ENCODE results near the gene SPAG8.

Gene SPAG8

DNA sequence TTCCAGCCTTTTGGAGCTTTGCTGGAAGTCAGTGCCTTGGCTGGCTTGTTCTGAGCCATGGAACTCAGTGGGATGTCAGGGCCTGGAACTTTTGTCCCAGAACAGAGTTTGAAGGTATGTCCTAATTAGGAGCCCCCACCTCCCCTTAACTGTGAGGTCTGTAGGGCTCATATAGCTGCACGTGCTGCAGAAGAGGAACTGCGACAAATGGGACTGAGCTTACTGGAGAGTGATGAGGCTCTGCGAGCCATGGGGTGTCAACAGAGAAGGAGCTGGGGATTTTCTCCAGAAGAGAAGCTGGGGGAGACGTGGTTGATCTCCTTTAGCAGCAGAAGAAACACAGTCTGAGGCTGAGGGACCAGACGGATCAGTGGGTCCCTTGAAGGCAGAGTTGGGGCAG, 27.9 kb upstream of the SPAG8 start:
- DNase-seq: no peak

DNA sequence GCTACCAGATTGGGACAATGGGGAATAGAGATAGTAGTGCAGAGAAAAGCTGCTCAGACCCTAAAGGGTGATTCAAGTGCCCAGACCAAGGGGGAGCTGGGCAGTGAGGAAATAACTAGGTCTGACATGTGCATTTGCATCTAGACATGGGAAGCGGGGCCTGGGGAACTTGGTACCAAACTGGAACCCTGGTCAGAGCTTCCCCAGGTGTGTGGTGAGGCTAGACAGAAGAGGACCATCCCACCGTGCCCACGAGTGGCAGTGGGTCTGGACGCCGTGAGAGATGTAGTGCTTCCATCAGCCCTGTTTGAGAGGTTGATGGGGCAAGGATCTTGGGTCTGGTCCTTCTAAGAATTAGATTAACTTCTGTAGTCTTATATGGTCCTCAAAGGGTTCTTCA, 24.5 kb upstream of the SPAG8 start:
- DNase-seq: no peak

DNA sequence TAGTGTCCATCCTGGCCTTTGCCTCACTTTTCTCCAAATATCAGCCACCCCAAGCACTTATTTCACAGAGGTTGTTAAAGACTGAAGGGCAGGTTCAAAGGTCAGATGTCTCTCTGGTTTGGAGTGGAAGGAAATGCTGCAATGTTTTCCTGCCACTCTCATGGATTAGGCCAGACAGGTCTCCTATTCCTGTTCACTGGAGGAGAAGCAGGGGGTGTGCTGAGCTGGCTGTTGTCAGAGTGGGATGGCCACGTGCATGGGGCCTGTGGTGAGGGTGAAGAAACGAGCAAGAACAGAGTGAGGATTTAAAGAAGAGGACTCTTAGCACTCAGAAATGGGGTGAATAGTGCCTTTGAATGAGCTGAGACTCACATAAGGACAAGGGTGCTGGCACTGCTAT, 23.7 kb upstream of the SPAG8 start:
- no peak for DNase-seq

DNA sequence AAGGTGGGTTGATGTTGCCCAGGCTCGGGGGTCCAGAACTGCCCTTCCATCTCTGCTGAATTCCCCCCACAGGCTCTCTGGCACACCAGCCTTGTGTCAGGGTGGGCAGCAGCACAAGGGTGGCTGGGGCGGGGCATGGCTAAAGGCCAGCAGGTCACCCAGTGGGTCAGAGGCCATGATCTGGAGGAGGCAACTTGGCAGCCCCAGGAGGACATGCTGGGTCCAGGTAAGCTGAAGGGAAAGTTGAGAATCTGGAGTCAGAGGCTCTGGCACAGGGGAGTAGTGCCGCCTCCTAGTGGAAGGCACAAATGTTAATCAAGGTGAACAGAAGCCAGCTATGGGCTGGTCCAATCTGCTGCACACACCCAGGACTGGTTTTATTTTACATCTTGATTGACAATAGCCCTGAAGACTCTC, 23.2 kb upstream of the SPAG8 start:
- DNase-seq: no peak

DNA sequence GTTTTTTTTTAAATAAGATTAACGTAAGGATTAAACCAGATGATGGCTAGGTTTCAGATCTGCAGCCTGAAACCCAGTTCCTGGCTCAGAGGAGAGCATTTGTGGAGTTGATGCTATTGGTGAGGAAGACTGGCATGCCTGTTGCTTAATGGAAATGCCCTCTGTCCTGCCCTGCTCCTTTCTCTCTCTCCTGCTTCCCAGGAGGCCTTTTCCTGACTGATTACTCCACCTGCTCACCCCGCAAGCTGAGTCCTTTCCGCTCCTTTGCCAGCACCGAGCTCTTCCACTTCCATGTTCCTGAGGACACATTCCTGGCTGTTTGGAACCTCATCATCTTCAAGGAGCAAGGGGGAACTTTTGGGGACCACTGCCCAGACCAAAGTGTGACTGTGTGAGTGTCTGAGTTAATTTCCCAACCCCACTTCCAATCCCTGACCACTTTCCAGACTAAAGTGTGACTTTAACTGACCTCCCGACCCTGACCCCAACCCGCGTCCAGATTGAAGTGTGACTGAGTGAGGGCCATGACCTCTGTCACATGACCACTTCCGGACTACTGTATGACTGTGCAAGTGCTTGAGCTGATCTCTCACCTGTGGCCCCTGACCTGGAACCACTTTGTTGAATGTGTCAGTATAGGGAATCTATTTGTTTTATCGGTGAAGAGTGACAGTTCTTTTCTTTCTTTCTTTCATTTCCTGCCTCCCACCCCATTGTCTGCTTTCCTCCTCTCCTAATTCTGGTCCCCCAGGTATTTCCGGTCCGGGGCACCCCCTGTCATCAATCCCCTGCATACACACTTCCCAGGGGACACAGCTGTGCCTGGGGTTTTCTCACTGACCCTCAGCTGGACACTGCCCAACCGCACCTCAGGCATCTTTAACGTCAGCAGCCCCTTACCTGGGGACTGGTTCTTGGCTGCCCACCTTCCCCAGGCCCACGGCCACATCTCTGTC, 22.5 kb upstream of the SPAG8 start:
- no peak for DNase-seq

DNA sequence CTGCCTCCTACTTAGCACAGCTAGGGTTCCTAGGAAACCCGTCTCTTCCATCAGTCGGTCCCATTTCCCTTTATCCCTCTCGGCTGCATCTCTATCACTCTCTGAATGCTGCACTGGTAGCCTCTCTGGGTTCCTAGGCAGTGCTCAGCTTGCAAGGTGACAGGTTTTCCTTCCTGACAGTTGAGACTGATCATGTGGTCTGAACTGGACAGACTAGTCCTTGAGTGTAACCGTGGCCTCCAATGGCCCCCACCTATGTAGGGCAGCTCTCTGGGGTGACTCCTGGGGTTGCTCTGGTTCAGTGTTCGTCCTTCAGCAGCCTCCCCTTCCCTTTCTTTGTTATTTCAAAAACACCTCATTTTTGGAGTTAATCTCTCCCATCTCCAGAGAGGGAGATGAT, 20.8 kb upstream of the SPAG8 start:
- no peak for DNase-seq

DNA sequence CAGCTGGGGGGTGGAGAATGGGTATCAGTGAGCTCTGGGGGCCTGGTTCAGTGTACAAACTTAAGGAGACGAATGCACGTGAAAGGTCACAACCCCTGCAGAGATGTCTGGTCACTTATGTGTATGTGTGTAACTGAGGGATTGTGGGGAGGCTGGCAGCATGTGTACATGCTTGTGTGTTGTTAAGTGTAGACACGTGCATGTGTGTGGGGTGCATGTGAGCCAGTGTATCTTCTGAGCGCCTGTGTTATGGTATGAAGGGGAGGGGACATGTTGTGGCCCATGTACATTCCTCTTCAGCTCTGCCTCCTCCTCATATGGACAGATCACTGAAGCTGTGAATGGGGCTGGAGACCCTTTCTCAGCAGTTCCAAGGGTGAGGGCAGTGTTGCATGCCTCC, 19.0 kb upstream of the SPAG8 start:
- no peak for DNase-seq

DNA sequence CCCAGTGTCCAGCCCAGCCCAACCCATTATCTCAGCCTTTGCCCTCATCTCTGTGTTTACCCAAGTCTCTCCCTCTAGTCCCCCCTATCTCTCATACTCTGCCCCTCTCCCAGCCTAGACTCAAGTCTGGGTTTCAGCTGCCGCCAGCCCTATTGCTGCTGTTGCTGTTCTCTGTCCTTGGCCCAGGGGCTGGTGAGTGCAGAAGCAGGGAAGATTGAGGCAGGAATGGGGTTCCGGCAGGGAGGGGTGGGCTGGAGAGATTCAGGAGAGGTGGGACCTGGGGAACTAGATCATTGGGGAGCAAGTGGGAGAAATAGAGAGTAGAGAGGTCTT, 17.7 kb upstream of the SPAG8 start:
- no peak for DNase-seq

DNA sequence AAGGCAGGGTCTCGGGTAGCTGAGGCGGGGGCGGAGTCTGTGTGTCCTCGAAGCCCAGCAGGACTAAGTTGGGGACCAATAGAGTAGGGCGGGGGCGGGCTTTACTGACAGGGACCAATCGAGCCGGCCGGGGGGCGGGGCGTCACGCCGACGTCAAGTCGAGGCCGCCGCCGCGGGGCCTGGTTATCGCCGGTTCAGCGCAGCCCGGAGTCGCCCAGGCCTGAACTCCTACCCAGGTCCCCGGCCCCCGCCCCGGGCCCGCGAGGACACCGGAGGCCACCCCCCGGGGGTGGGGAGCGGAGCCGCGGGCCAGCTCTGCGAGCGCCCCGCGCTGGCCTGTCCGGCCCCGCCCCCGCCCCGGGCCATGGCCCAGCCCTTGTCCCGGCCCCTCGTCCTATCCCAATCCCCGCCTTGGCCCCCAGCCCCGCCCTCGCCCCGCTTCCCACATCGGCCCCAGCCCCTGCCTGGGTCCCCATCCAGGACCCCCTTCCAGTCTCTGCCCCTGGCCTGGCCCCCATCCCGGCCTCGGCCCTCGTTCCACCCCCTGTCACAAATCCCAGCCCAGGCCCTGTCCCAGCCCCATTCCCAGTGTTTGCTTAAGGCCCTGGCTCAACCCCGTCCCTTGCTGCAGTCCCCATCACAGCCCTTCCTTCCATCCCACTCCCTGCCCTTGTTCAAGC, 17.2 kb upstream of the SPAG8 start, which contains the start of gene TMEM8B:
Gene TMEM8B, plus strand, starts transcription at position 145 of the 680 bp plus-strand sequence. Its CDS starts 220 bp downstream, at position 365.
- peak; percentile 89 for DNase-seq

DNA sequence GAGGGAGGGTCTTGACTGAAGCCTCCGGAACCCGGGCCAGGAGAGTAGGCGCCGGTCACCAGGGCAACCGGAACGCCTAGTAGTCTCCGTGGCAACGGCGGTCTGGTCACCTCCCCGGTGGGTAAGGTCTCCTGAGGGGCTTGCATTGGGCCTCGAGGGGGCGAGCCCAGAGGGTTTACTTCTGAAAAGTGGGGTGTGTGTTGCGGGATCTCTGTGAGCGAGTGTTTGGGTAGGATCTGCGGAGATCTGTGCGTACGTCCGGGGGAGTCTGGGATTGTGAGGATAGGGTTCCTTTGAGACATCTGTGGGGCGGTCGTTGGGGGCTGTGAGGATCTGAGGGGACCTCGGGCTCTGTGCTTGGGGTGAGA, 16.6 kb upstream of the SPAG8 start, which contains the start of gene FAM221B:
Gene FAM221B, minus strand, starts transcription at position 17 of the 368 bp plus-strand sequence. CDS start 2,571 bp downstream, outside the sequence.
- DNase-seq: no peak

DNA sequence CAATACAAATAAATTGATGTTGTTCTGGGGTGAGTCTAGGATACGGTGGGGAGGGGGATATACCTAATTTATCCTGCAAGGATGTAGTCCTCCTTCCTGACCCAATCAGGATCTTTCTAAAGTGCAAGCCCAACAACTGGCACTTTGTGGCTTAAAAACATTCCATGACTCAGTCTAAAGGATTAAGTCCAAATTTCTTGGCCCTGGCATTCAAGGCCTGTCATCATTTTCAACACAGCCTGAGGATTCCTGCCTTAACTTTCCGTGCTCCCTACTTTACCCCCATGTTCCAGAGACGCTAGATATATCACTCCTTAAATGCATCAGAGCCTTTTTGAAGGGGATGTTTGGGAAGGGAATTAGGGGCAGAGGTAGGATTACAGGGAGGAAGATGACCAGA, 15.4 kb upstream of the SPAG8 start:
- DNase-seq: no peak

DNA sequence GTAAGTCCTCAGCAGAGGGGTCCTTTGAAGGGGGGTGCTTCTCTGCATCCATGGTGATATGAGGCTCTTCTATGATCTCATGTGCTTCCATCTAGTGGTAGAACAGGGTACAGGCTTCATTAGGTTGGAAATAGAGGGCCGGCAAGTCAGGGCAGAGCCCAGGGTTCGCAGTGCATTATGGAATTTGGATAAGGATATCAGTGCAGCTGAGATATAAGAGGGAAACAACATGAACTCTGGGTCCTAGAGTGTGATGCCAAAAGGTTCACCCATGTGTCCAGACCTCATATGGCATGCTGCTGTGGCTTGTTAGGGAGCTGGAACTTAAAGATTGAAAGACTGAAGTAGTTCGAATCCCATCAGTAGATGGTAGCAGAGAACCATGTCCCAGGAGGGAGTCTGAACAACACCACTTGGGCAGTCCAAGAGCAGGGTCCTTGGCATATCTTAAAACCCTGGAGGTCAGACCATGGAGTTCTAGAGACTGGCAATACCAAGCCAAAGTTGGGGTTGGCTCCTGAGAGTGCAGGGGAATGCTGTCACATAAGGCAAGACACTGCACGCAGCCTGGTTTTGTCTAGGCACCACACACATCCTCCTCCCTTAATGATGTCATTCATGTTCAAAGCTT, 14.1 kb upstream of the SPAG8 start:
- no peak for DNase-seq

DNA sequence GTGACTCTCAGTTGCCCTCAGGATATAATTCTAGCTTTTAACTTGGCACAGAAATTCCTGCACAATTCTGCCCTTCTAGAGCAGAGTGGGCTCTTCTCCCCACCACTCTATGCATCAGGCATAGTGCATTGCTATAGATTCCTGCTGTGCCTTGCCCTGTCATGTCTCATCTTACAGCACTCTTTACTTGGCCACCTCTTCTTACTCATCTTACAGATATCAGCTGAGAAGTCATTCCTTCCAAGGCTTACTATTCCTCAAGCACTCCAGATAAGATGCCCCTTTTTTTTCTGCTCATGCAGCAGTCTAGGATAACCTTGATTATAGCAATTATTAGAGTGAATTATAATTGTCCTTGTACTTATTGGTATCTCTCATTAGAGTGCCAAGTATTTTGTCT, 10.9 kb upstream of the SPAG8 start:
- DNase-seq: no peak

DNA sequence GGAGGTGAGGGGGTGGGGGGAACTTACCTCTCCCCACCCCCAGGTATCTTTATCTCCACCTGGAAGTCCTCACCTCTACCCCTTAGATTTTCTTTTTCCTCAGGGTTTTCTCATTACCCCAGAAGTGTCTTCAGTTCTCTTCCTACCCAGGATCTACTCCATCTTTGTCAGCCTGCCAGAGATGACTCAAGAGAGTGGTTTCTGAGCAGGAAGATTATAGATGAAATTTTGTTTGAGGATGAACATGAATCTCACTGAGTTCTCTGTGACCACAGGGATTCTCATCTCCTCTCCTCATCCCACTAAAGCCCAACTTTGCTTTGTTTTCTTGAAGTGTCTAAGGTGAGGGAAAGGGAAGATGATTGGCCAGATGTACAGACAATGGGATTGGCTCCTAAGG, 8.0 kb upstream of the SPAG8 start:
- no peak for DNase-seq

DNA sequence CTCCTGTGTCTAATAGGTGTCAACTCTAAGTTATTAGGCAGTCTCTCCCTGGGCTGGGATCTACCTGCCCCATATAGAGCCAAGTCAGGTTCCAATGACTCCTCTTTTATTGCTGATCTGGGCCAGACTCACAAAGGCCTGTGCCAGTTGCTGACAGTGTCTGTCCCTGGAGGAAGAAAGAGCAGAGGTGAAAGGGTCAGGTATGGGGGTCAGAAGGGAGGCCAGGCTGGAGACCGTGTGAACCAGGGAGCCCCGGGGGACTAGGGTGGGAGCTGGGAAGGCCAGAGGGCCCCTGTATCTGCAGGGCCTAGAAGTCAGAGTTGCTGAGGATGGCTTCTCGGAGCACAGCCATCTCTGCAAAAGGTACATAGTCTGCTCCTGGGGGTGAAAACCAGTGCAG, 6.3 kb upstream of the SPAG8 start:
- DNase-seq: no peak

DNA sequence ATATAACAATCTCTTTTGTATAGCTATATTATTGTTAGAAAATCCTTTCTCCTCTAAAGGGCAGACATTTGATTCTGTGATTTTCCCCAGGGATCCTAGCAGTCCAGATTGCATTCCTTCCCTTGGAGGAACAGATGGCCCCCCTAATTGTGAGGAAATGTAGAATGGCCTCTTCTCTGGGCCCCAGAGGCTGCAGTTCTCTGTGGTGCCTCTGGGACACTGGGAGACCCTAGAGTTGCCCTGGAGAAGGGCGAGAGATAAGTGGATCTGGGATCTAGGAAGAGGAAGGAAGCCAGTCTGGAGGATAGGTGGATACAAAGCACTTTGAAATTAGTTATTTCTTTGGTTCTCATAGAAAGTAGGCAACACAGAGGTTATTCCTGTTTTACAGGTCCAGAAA, 4.6 kb upstream of the SPAG8 start:
- DNase-seq: no peak

DNA sequence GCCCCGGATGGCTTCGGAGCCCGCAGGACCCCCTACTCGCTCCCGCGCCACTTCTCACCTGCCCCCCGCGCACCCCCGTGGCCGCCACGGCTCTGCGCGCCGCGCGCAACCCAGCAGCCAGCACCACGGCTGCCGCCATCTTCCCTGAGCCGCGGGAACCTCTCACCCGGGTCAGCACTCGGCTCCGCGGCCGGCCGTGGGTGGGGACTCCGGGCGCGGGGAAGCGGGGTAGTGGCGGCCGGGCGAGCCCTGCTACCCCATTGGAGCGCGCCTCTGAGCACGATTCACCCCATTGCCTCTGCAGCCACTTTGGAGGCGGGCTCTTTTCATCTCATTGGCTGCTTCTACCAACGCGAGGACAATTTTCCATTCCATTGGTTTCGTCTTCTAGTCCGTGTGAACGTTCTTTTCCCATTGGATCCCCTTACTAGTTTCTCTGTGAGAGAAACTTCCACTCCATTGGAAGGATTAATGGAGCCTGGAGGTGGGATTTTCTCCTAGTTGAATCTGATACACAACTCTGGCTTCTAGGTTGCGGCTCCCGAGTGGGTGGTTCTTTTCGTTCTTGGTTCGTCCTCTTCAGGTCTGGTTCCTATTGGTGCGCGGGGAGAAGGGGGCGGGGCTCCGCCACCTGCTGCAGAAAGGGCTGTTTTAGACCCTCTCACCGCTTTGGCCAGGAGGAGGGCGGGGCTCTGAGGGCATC, 2.9 kb upstream of the SPAG8 start, which contains the start of gene HINT2:
Gene HINT2, minus strand, starts transcription at position 202 of the 703 bp plus-strand sequence. Its CDS starts 63 bp downstream, at position 139.
- peak; percentile 94 for DNase-seq

DNA sequence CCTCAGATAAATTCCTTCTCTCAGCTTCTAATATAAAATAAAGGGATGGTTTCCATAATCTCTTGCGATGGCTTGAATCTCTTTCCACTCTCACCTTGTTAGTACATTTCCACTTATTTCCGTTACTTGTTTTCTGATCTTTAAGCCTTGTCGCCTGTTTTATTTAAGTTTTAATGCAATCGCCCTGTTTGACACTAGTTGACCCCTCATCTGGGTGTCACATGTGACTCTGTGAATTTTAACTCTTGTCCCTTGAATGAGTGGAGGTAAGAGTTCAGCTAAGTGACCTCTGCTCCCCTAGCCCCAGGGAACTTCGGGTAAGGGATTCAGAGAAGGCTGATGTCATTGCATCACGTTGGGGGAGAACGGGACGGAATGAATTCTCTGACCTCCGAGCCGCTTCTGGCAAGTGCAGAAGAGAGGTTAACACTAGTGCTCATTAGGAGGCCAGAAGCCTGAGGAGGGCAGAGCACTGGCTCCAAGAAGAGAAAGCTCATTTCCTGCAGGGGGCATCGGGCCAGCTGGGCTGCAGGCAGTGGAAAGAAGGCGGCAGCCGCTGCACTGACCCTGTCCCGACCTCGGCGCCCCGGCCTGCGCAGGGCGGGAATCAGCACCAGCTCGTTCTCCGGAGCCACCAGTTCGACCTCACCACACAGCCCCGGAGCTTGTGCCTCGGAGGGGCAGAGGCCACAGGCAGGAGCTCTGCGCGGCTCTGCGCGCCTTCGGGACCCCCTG, 2.2 kb upstream of the SPAG8 start:
- DNase-seq: no peak

DNA sequence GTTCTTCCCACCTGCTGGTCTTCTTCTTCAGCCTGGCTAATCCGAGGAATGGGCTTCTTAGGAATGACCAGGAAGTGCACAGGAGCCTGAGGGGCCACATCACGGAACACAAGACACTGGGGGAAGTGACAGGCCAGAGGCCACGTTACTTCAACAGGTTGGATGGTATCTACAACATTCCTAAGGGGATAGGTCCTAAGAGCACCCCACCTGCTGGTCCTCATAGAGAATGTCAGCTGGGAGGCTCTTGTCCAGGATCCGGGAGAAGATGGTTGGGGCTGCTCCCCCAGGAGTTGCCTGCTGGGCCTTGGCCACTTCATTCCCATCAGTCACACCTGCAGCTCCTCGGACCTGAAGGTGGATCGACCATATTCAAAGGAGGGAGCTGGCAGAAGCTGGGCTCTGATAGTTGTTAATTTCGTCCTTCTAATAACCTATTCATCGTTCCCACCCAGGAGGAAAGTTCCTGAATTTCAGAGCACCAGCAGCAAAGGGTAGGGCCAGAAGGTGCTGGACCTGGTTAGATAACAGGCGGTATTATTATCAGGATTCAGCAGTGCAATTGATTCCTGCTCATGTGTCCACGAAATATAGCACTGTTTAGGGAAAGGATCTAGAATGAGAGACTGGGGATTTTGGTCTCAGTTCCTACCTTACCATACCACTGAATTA, 1.5 kb upstream of the SPAG8 start:
- no peak for DNase-seq

DNA sequence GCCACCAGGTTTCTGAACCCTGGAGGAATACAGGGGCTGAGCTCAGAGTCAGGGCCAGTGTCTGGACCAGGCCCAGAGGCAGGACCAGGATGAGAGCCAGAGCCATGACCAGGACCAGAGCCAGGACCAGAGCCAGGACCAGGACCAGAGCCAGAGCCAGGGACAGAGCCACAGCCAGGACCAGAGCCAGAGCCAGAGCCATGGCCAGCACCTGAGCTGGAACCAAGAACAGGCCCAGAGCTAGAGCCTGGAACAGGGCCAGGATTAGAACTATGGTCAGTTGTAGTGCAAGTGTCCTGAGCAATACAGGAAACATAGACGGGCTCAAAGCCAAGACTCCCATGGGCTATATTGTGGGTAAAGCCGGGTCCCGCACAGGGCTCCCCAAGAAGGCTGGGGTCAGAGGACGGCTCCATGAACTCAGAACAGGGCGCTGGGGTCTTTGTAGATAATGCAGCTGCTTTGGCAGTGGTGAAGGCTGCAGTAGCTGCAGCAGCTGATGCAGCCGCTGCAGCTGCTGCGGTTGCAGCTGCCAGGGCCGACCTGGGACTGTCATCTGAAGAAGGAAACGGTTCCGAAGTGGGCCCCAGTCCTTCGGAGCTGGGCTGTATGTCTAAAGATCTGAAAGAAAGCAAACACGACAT, 559 bp downstream of the SPAG8 start:
- DNase-seq: no peak

DNA sequence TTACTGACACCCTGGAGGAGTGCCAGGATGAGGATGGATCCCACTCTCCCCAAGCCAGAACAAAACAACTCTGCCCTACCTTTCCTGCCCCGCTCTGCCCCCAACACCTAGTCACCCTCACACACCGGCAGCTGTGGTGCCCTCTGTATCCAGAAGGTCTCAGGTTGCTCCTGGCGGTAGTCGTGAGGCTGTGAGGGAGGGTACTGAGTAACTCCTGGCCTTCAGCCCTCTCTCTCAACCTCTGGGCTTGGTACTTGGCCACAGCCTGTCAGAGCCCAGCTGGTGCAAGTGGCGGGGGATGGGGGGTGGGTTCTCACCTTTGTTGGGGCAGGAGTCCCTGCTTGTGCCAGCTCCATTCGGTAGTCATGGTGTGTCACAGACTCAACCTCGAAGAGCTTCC, 1.9 kb downstream of the SPAG8 start:
- DNase-seq: no peak
